Ishikawa (cell line): Measurements from ENCODE around the gene SLC6A1.

ENCODE experiments used
- CEBPB ChIP-seq: IDR thresholded peaks from 2 replicates; pipeline ENCODE4 v1.6.1; 2012
- CREB1 ChIP-seq: IDR thresholded peaks from 2 replicates; pipeline ENCODE4 v1.6.1; 2012; ENCODE audit warnings: low read depth
- EGR1 ChIP-seq: IDR thresholded peaks from 2 replicates; pipeline ENCODE4 v1.6.1; 2012
- EP300 ChIP-seq: IDR thresholded peaks from 2 replicates; pipeline ENCODE4 v1.6.1; 2012; ENCODE audit warnings: borderline replicate concordance
- FOXM1 ChIP-seq: IDR thresholded peaks from 2 replicates; pipeline ENCODE4 v1.6.1; 2012; ENCODE audit warnings: low read depth, borderline replicate concordance
- MAX ChIP-seq: IDR thresholded peaks from 2 replicates; pipeline ENCODE4 v1.6.1; 2012
- RAD21 ChIP-seq: IDR thresholded peaks from 2 replicates; pipeline ENCODE4 v1.6.1; 2012; ENCODE audit warnings: low read depth
- TAF1 ChIP-seq: IDR thresholded peaks from 2 replicates; pipeline ENCODE4 v1.6.1; 2012; ENCODE audit warnings: low read depth, mild to moderate bottlenecking
- TEAD4 ChIP-seq: IDR thresholded peaks from 2 replicates; pipeline ENCODE4 v1.6.1; 2012
- YY1 ChIP-seq: IDR thresholded peaks from 2 replicates; pipeline ENCODE4 v1.6.1; 2012; ENCODE audit warnings: low read depth
- TF ChIP-seq, protein P1 (sequence below): IDR thresholded peaks from 2 replicates; pipeline ENCODE4 v1.6.1; 2012; ENCODE audit warnings: low read depth, mild to moderate bottlenecking
- TF ChIP-seq, protein P2 (sequence below): IDR thresholded peaks from 2 replicates; pipeline ENCODE4 v1.6.1; 2012

GRCh38 chr3:11084677-11085076, 92.1 kb downstream of the SLC6A1 start:
- TF ChIP-seq CEBPB, result no peak
- no peak for TF ChIP-seq FOXM1
- no peak for TF ChIP-seq RAD21
- TF ChIP-seq, protein P1, sequence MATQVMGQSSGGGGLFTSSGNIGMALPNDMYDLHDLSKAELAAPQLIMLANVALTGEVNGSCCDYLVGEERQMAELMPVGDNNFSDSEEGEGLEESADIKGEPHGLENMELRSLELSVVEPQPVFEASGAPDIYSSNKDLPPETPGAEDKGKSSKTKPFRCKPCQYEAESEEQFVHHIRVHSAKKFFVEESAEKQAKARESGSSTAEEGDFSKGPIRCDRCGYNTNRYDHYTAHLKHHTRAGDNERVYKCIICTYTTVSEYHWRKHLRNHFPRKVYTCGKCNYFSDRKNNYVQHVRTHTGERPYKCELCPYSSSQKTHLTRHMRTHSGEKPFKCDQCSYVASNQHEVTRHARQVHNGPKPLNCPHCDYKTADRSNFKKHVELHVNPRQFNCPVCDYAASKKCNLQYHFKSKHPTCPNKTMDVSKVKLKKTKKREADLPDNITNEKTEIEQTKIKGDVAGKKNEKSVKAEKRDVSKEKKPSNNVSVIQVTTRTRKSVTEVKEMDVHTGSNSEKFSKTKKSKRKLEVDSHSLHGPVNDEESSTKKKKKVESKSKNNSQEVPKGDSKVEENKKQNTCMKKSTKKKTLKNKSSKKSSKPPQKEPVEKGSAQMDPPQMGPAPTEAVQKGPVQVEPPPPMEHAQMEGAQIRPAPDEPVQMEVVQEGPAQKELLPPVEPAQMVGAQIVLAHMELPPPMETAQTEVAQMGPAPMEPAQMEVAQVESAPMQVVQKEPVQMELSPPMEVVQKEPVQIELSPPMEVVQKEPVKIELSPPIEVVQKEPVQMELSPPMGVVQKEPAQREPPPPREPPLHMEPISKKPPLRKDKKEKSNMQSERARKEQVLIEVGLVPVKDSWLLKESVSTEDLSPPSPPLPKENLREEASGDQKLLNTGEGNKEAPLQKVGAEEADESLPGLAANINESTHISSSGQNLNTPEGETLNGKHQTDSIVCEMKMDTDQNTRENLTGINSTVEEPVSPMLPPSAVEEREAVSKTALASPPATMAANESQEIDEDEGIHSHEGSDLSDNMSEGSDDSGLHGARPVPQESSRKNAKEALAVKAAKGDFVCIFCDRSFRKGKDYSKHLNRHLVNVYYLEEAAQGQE, result no peak
- TF ChIP-seq CREB1, result no peak
- TF ChIP-seq EP300, result no peak
- TF ChIP-seq TAF1, result no peak
- TF ChIP-seq, protein P2, sequence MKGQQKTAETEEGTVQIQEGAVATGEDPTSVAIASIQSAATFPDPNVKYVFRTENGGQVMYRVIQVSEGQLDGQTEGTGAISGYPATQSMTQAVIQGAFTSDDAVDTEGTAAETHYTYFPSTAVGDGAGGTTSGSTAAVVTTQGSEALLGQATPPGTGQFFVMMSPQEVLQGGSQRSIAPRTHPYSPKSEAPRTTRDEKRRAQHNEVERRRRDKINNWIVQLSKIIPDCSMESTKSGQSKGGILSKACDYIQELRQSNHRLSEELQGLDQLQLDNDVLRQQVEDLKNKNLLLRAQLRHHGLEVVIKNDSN, result no peak
- TF ChIP-seq YY1, result no peak
- no peak for TF ChIP-seq TEAD4
- TF ChIP-seq EGR1, result no peak
- no peak for TF ChIP-seq MAX
